Measurements from ENCODE around the gene SARS1.

GRCh38 chr1:109255097-109255651, 41.5 kb downstream of the SARS1 start:
- no peak for TF ChIP-seq POLR2AphosphoS5 (IDR thresholded peaks at IDR 0.05)
- TF ChIP-seq CTCF (IDR thresholded peaks at IDR 0.05): no peak

Measured in sigmoid colon (tissue), 4 donors.